Osteocyte (in vitro differentiated cells): ENCODE measurements around the gene TMEM108. TPM values are rescaled to one million over a fixed set of nuclear protein-coding genes. Genes with fewer than 3 reads are reported as not detected.

Experiments used
- DNase-seq: peaks from one replicate; pipeline ENCODE4 v3.0.0; 2021; ENCODE audit warnings: mixed read lengths; ENCODE audit not compliant: unreplicated experiment; ENCODE audit errors: extremely low spot score
- H3K27ac Mint-ChIP-seq: one replicate; pipeline ENCODE4 v1.8.0; 2021; ENCODE audit warnings: mild to moderate bottlenecking, mixed read lengths; ENCODE audit not compliant: unreplicated experiment
- H3K27me3 Mint-ChIP-seq: one replicate; pipeline ENCODE4 v1.8.0; 2021; ENCODE audit warnings: mixed read lengths; ENCODE audit not compliant: unreplicated experiment
- H3K36me3 Mint-ChIP-seq: one replicate; pipeline ENCODE4 v1.8.0; 2021; ENCODE audit warnings: mixed read lengths; ENCODE audit not compliant: unreplicated experiment
- H3K4me1 Mint-ChIP-seq: one replicate; pipeline ENCODE4 v1.8.0; 2021; ENCODE audit warnings: mixed read lengths; ENCODE audit not compliant: unreplicated experiment
- H3K4me3 Mint-ChIP-seq: one replicate; pipeline ENCODE4 v1.8.0; 2021; ENCODE audit warnings: mild to moderate bottlenecking, moderate library complexity, mixed read lengths; ENCODE audit not compliant: unreplicated experiment
- H3K9me3 Mint-ChIP-seq: one replicate; pipeline ENCODE4 v1.8.0; 2021; ENCODE audit warnings: mixed read lengths; ENCODE audit not compliant: unreplicated experiment
- CTCF ChIP-seq: fragments of 200-600 bp; sonication (generic); IDR thresholded peaks from 2 replicates; pipeline ENCODE4 v1.5.0; 2021; ENCODE audit warnings: antibody characterized with exemption, mild to moderate bottlenecking, moderate library complexity
- total RNA-seq: library from RNA; stranded (reverse); gene quantifications from 2 replicates; pipeline ENCODE4 v1.2.1, GENCODE V29; 2021

The TMEM108 gene
- total RNA-seq, 1 donor from 2014 or later, result 3.7 TPM

- Mint-ChIP-seq H3K36me3 (no peaks in the 10 kb centered on the region), H3K27ac (peak overlapping the region; percentile 54), H3K9me3 (no peaks in the 10 kb centered on the region), H3K4me1 (peaks cover 33% of the 10 kb centered on the region), H3K4me3 (no peak overlapping the region), H3K27me3 (no peaks in the 10 kb centered on the region)
- DNase-seq, result no peak
- no peak for TF ChIP-seq CTCF
Measured at GRCh38 chr3:133413161-133414020, 375.2 kb downstream of the TMEM108 start.

GRCh38 chr3:133414021-133414392 is 375.8 kb downstream of the TMEM108 start:
- Mint-ChIP-seq H3K27ac (no peak overlapping the region), H3K4me1 (peaks cover 27% of the 10 kb centered on the region), H3K36me3 (no peaks in the 10 kb centered on the region), H3K9me3 (no peaks in the 10 kb centered on the region), H3K27me3 (no peaks in the 10 kb centered on the region), H3K4me3 (no peak overlapping the region)
- no peak for TF ChIP-seq CTCF
- DNase-seq, result no peak

GRCh38 chr3:133418361-133418760 is 380.2 kb downstream of the TMEM108 start:
- H3K4me1 Mint-ChIP-seq, result peaks cover 17% of the 10 kb centered on the region
- DNase-seq, result no peak
- no peaks in the 10 kb centered on the region for H3K27me3 Mint-ChIP-seq
- H3K36me3 Mint-ChIP-seq, result no peaks in the 10 kb centered on the region
- no peak for TF ChIP-seq CTCF
- no peak overlapping the region for H3K27ac Mint-ChIP-seq
- no peak overlapping the region for H3K4me3 Mint-ChIP-seq
- H3K9me3 Mint-ChIP-seq, result no peaks in the 10 kb centered on the region

- no peak for DNase-seq
- Mint-ChIP-seq H3K4me1 (peaks cover 17% of the 10 kb centered on the region), H3K27ac (no peak overlapping the region), H3K4me3 (no peak overlapping the region), H3K27me3 (no peaks in the 10 kb centered on the region), H3K9me3 (no peaks in the 10 kb centered on the region), H3K36me3 (no peaks in the 10 kb centered on the region)
- TF ChIP-seq CTCF, result no peak
Measured at GRCh38 chr3:133419151-133419909, 381.1 kb downstream of the TMEM108 start.
